22Rv1 (cell line): ENCODE measurements around the gene CD72.
A peak's percentile ranks its signal among the peaks of the same experiment; 100 is the strongest.

Experiments used
- CTCF ChIP-seq: fragments of 450-650 bp; IDR thresholded peaks from 2 replicates; pipeline ENCODE4 v1.5.1; 2017; ENCODE audit warnings: mild to moderate bottlenecking
- ZFX ChIP-seq: fragments of 450-650 bp; IDR thresholded peaks from 2 replicates; pipeline ENCODE4 v1.6.1; 2017; ENCODE audit warnings: antibody characterized with exemption, borderline replicate concordance

- TF ChIP-seq CTCF (peak; percentile 86), ZFX (no peak)
Measured at GRCh38 chr9:35611230-35611797, 6.9 kb downstream of the CD72 start.
